ENCODE results near the gene CATSPERD.
"Not testable (repeated sequence)": the region's sequence is repeated elsewhere in the genome, so short reads cannot be mapped to it uniquely, and the experiment has no call there.

Gene CATSPERD

GRCh38 chr19:5686647-5687359 lies 33.6 kb upstream of the CATSPERD start:
- DNase-seq = peak; percentile 99

GRCh38 chr19:5687360-5688198 lies 32.9 kb upstream of the CATSPERD start:
- no peak for DNase-seq

GRCh38 chr19:5688262-5688881 lies 32.1 kb upstream of the CATSPERD start:
- not testable (repeated sequence) for DNase-seq

- peak; percentile 99 for DNase-seq
Measured at GRCh38 chr19:5690125-5690954, 30.1 kb upstream of the CATSPERD start, which contains the start of gene RPL36. Gene RPL36, plus strand, starts transcription at chr19:5690295. Its CDS starts 213 bp downstream, at chr19:5690508.

GRCh38 chr19:5690955-5691821 lies 29.2 kb upstream of the CATSPERD start:
- DNase-seq = peak; percentile 86

GRCh38 chr19:5691822-5692722 lies 28.4 kb upstream of the CATSPERD start:
- no peak for DNase-seq

- DNase-seq = no peak
Measured at GRCh38 chr19:5692723-5693194, 27.7 kb upstream of the CATSPERD start.

DNA sequence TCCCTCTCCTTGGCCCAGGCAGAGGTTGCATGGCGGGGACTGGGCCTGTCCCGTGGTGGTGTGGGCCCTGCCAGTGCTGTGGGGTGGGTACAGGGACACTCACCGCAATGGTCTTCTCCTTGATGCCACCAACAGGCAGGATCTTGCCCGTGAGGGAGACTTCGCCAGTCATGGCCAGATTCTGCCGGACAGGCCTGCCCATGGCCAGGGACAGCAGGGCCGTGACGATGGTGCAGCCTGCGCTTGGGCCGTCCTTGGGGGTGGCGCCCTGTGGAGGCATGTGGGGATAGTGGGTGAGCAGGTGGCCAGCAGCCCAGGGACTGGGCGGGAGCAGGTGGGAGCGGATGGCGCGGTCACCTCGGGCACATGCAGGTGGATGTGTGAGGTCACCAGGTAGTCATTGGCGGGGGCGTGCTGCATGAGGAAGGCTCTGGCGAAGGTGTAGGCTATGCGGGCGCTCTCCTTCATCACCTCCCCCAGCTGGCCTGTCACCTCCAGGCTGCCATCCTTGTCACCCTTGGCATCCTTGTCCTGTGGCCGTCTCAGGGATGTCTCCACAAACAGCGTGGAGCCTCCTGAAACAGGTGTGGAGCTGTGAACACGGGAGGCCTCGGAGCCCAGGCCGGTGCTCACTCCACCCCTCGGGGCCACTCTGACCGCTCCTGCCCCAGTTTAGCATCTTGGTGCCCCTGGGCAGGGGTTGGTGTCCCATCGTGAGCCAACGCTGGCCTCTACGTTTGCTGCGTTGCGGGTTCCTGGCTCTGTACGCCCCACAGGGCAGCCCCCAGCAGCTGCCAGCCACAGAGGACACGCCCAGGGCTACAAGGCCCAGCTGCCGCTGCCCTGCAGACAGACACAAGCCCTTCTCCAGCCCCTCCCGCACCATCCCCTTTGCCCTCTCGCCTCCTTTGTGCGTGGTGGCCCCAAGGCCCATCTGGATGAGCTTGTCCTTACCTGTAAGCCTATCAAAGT lies 27.0 kb upstream of the CATSPERD start:
- DNase-seq = no peak

DNA sequence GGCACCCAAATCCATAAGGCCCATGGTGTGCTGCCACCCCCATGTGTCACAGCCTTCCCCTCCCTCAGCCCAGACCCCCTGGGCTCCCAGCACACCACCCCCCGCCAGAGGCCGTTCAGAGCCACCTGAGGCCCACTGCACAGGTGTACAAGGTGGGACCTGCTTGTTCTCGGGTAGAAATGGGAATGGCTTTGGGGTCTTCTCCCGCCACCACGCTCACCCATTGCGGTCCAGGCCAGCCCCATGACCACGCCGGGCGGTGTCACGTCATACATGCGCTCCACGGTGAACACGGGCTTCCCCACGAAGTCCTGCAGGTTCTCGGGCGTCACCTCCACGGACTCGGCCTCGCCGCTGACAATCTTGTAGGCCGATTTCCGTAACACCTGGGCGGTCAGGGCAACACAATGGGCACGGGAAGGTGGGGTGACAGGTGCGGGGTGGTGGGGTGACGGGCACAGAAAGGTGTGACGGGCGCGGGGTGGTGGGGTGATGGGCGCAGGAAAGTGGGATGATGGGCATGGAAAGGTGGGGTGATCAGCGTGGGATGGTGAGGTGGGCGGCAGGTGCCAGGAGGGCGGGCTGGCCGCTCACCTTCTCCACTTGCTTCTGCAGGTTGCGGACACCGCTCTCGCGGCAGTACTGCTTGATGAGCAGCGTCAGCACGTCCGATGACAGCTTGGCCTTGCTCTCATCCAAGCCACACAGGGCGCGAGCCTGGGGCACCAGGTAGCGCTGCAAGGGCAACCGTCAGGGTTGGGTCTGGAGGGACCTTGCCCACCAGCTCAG lies 26.1 kb upstream of the CATSPERD start:
- DNase-seq = no peak

- DNase-seq = no peak
Measured at GRCh38 chr19:5694956-5695648, 25.3 kb upstream of the CATSPERD start.

DNA sequence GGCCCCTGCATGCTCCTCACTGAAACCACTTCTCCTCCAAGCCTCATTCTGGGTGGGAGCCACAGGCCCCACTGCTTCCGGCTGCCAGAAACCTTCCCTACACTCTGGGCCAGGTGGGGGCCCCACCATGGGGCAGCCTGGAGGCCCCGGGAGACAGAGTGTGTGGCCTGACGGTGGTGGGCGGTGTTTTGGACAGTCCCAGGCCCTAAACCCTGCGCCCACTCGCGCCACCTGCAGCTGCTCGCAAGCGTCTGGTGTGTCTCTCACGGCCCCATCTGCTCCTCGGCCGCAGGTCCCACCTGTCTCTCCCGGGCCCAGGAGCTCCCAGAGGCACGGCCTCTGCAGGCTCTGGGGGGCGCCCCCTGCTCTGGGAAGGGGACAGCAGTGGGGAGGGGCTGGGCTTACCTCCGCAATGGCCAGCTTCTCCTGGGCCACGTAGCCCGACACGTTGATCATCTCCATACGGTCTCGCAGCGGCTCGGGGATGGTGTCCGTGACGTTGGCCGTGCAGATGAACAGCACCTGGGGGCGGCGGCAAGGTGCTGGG lies 24.7 kb upstream of the CATSPERD start:
- no peak for DNase-seq

- DNase-seq = no peak
Measured at GRCh38 chr19:5696196-5697021, 24.0 kb upstream of the CATSPERD start.

DNA sequence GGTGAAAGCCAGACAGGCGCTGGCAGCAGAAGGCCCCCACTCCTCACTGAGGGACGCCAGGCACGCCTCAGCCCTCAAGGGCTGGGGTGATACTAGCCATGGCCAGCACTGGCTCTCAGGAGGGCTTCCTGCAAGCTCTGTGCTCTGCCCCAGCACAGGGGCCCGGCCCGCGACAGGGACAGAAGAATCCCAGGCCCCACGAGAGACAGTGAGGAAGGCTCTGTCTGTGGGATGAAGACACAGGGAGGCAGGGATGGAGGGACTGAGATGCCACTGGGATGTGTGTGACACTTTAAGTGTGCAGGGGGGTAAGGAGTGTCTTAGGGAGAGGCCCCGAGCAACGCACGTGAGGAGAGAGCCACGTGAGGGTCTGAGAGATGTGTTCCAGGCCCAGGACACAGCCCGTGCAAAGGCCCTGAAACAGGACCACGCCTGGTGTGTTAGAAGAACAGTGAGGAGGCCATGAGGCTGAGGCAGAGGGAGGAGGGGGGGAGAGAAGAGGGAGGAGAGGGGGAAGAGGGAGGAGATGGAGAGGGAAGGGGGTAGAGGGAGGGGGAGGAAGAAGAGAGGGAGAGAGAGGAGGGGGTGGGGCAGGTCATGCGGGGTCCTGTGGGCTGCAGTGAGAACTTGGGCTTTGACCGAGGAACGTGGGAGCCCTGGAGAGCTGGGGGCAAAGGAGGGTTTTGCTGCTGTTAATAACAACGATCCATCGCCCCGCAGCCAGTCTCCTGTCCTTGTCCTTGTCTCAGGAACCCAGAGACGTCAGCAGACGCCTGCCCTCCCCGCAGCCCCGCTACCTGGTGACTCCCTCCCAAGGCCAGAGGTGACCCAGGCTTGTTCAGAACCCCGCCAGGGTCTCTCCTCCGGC lies 23.2 kb upstream of the CATSPERD start:
- DNase-seq = no peak

- DNase-seq = no peak
Measured at GRCh38 chr19:5697890-5698634, 22.4 kb upstream of the CATSPERD start.

Data from activated effector memory CD4-positive, alpha-beta T cell treated with anti-CD3 and anti-CD28 coated beads, Interleukin-2, amount 50 U/mL, for 16 hours (primary cell).